DMS153 (cell line): Measurements from ENCODE around the gene CDC42EP3.

Experiments used
- DNase-seq: peaks from one replicate; lab custom pipeline; 2025; lab: John Stamatoyannopoulos, UW

The CDC42EP3 gene, protein sequence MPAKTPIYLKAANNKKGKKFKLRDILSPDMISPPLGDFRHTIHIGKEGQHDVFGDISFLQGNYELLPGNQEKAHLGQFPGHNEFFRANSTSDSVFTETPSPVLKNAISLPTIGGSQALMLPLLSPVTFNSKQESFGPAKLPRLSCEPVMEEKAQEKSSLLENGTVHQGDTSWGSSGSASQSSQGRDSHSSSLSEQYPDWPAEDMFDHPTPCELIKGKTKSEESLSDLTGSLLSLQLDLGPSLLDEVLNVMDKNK

DNA sequence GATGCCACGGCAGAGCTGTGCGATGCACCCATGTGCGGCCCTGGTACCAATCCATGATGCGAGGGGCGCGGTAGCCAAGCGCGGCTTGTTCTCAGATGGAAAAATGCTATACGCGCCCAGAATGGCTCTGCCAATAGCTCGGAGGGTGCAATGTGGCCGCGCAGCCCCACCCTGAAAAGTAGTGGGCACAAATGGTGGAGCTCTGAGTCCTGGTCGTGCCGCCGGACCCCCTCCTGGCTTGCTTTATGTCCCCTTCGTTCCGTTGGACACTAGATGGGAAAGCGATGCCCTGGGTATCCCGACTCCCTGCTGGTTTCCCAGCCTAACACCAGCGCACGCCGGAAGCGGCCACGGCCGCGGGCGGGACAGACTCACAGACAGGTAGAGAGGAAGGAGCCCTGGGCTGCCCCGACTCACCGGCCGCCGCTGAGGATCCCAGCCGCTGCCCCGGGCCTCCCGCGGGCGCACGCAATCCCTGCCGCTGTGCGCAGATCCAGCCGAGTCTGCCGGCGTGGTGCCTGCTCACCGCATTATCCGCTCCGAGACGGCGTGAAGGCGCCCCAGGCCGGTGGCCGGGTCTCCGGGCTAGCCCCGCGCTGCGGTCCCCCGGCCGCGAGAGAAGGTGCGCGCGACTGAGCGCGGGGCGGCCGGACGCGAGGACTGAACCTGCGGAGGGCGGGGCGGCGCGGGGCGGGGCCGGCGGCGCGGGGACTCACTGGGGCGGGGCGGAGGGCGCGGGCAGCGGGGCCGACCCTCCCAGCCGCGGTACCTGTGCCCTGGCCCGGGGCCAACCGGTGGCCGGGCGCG, at the start of gene CDC42EP3:
TSS of gene CDC42EP3 (minus strand) at position 634 of the 807 bp plus-strand sequence. CDS start 25,055 bp downstream, outside the sequence.
- no peak for DNase-seq

DNA sequence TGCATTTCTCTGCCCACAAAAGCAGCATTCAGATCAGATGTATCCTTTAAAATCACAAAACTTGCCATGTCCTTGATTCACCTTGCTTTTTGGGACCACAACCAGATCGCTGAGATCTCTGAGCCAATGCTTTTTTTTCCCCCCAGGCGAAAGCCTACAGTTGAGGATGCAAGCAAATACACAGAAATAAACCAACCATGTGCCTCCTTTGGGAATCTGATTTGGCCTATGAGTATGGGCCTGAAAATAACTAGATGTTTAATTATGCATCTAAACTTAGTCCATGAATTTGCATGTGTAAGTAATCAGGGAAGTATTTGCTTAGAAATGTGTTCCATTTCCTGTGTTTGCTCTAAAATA, 49.7 kb upstream of the CDC42EP3 start:
- no peak for DNase-seq

DNA sequence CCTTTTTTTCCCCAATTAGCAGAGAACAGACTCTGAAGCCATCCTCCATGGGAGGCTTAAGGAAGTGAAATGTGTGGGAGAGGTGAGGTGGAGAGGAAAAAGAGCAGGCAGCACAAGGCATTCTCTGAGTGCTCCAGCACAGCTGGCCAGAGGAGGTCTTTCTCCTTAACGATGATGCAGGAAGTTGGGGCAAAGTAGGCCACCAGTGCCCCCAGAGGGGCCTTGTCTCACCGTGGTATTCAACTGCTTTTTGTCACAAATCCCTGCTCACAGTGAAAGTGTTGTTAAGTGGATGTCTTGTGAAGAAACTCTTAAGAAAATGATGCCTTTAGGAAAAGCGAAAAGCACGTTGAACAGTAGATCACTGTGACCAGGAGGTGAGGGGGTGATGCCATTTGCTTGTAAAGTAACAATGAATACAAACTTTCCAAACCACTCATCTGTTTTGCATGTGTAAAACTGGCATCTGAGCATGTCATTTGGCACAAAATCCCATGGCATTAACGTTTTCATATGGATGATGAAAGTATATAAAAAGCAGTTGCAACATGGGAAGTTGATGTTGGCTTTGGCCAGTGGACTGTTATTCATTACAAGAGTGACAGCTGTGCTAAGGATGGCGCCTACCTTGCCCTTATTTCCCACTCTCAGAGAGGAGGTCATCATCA, 49.2 kb upstream of the CDC42EP3 start:
- no peak for DNase-seq

DNA sequence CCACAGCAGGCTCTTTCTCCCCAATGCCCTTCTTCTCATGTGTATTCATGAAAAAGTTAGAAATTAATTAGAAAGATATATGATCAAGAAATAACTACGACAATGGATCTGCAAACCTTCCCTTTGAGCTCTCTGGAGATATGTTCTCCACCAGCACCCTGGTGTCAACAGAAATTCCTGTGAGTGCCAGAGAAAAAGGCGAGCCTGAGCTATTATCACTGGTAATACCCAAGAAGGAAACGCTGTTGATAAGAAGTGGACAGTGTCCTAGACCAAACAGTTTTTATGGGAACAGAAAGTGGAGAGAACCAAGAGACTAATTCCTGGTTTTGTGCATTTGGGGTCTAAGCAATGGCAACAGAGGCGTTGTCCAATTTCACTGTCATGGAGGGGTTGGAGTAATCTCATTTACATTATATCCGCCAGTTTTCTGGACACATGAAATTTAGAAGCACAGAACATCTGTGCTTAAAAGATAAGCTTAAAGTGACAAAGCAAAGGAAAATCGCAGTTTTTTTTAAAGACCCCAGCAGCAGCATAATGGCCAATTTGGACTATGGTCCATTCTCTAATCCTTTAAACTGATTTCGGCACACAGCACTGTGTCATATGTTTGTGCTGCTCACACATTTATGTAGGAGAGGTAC, 47.2 kb upstream of the CDC42EP3 start:
- DNase-seq = no peak

DNA sequence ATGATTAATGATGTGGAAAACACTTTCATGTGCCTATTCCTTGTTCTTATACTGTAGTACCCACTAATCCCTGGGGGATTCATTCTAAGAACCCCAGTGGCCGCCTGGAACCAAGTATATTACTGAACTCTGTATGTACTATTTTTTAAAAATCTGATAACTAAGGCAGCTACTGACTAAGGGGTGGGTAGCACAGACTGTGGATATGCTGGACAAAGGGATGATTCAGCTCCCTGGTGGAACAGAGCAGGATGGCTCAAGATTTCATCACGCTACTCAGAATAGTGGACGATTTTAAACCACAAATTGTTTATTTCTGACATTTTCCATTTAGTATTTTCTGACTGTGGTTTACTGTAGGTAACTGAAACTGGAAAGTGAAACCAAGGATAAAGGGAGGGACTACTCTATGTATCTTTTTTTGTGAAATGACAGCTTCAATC, 41.8 kb upstream of the CDC42EP3 start:
- DNase-seq = no peak

DNA sequence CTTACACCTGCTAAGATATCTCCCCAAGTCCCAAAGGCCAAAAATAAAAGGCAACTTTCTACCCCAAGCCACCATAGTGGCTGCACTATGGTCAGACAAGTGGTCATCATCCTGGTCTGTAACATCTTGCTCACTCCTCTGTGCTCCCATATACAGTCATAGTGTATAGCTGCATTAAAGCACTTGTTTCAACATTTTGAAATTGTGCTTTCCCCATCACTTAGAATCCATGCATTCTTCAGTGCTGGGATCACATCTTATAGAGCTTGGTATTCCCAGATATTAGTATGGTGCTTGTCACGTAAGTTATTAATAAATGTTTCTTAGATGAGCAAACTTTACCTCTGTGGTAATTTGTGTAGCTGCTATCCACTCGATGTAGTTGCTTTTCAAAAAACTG, 40.4 kb upstream of the CDC42EP3 start:
- DNase-seq = no peak

DNA sequence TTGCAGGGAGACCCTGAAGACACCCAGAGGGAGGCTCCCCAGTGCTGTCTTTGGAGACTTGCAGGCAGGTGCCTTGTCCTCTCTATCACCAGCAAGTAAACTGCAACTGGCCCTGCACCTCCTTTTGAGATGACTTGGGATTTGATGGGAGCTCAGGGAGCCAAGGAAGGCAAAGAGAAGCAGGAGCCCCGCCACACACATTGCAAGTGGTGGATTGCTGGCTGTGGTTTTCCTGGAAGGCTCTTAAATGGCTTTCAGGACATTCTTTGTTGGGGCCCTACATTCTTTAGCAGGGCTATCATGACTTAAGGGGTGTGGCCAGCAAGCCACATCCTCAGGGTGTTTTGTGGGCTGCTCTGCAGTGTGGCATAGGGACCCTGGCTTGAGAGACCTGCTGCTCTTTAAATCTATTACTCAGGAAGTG, 39.9 kb upstream of the CDC42EP3 start:
- no peak for DNase-seq

DNA sequence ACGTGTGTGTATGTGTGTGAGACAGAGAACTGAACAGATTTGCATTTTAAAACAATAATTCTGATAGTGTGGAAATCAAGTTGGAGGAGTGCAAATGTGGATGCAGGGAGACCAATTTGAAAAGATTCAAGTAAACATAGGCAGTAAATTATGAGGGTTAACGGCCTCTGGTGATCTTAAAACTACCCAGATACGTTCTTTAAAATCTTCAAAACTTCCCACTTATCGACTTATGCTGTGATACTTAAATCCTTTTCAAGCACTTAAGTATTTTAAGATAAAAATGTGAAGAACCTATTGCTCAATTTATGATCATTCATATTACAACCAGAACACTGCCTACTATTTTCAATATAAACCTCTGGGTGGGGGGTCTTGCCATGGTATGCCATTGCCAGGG, 37.7 kb upstream of the CDC42EP3 start:
- no peak for DNase-seq

DNA sequence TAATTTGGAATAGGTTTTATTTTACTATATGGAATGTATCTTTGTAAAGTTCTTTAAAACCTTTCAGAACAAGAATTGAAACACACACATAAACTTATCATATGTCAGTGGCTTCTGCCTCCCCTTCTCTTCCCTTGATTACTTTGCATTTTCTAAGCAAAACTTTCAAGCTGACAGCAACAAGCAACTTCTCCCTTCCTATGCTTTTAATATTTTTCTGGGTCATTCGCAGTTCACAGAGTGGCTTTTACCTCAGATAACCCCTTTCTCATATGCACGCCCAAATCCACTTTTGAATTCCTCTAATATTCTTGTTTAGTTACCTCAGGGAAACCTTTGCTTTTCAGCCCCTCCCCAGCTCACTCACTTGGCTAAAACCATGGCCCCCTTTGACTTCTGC, 36.7 kb upstream of the CDC42EP3 start:
- no peak for DNase-seq

DNA sequence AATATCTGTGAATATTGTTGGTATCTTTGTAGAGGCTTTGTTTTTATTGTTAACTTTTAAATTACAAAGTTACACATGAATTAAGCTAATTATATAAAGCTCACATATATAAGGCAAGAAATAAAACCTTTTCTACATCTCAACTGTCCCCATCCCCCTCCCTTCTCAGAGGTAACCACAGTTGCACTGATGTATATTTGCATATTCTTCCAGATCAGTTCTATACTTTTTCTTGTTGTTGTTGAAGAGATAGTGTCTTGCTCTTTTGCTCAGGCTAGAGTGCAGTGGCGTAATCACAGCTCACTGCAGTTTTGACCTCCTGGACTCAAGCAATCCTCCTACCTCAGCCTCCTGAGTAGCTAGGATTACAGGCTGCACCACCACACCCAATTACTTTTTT, 36.0 kb upstream of the CDC42EP3 start:
- no peak for DNase-seq

DNA sequence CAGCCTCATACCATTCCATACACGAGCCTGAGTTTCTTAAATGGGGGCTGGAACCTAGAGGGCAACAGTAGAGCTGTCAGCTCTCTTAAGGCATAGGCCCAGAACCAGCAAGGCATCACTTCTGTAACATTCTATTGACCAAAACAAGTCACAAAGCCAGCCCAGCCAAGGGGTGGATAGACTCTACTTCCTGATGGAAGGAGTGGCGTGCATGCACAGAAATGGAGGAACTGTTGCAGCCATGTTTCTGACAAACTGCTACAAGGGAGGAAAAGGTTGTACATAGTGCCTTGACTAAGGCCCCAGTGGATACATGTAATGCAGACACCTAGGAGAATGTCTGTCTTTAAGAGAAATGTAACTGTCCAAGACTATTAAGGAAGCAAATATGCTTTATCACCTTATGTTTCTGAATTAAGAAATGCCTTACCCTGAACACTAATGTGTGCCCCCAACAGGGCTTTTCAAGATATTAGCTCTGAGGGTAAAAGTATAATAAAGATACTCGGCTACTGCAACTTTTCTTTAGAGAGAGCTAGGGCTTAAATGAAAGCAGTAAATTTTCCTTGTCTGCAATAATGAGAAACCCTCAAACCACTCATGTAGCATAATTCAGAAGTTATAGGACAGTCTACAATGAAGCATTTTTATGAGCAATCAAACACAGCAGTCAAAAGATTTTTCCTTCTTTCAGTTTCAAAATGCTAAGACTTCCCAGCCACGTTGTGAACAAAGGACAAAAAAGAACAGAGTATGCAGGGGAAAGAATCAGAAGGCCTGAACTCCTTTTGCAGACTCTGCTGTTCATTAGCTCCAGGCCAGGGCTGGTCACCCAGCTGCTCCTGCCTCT, 35.1 kb upstream of the CDC42EP3 start:
- DNase-seq = no peak

DNA sequence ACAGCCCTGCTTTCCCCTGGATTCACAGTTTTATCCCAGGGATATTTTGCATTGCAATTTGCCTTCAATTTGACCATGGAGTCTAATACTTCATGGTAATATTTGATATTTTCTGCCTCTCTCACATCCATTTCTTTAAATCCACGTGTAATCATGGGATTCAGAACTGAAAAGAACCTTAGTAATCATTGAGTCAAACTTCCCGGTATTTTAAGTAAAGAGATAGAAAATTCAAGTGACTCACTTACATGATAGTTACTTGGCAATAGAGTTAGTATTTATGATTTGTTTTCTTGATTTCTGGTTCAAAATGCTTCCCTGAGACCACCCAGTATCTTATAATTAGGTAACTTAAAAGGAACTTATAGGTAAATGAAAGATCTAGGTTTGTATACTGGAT, 33.7 kb upstream of the CDC42EP3 start:
- DNase-seq = no peak

DNA sequence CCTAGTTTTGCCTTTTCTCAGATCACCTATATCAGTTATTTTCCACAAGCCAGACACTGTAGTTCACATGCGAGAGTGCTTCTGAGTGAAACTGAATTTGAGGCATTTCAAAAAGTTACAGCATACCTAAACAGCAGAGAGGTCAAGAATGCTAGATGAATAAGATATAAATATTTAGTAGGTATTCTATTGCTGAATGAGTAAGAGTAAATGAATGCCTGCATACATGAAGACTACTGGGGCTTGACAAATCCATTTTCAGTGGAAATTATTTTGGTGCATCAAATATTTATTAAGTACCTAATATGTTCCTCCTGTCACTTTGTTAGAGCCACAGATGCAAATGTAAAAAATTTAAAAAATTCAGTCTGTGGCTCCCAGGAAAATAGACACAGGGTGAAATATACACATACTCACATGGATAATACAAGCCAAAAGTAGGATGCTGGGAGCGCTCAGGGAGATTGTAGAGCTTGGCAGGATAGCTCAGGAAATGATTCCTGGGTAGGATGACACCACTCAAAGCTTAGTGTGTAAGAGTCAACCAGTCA, 27.6 kb upstream of the CDC42EP3 start:
- no peak for DNase-seq

DNA sequence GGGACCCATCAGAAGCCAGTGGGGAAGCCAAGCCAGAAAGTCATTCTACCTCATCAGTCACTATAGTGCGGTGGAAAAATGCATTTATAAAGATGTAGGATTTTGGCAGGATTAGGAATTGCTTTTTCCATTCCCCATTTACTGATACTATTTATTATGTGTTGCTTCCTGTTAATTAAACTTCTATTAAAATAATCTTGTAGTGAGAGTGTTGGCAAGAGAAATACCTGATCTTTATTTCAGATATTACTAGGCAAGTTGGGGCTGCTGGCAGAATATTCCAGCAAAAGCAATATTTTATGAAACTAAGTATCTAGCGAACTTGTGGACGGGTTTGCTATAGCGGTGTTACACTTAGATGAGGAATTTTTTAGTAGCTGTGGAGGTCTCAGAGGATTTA, 23.9 kb upstream of the CDC42EP3 start:
- DNase-seq = no peak

DNA sequence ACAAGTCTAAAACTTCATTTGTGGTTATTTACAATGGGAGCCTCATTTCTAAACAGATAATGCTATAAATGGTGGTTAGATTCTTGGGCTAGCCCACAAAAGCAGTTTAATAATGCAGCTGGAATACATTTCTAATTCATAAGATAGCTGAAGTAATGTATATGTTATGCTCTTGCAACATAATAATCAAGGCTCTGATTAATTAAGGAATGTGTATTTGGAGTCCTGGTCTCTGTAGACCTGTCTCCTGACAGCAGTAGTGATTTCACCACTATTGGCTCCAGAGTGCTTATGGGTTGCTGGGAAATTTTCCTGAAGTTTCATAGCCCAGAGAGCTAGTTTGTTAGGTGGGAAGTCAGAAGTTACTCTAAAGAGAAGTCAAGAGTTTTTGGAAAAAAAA, 21.3 kb upstream of the CDC42EP3 start:
- no peak for DNase-seq

DNA sequence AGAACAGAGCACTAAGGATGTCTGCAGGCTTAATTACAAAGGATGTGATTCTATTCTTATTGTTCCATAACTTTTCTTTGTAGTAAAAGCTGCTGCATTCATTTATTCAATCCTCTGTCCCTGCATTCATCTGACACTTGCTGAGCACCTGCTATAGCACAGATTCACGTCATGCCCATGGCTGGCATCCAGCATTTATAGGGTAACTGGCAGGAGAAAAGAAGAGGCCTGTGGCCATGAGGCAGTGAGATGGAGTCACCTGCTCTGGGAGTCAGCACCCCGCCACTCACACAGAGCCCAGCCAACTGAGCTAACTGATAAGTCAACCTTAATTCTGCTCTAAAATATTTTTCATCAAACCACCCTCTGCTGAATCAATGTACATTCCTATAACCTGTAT, 18.3 kb upstream of the CDC42EP3 start:
- peak; percentile 14 for DNase-seq

DNA sequence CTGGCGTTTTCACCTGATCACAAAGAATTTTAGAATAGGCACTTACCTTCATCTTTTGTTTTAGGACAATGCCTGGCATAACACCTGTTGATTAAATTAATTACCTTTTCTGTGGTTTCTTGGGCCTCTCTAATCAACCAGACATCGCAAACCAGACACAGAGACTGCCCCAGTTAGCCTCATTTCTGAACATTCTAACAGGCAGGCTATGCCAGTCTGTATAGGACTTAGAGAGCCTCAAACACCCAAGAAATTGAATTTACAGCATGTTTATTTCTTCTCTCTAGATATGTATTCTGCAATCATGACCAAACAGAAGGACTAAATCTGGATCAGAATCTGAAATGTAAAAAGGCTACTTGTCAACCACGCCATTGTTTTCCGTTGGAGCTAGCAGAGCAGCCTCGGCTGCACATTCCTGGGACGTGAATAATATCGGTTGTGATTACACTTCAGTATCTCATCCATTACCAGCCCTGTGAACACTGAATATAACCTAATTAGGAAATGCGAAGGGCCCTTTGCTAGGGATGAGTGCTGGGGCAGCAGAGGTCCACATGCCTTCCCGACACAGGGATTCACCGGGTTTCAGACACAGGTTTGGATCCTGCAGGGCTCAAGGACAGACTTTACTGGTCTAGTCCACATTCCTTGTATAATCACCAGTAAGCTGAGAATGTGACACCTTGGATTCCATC, 17.5 kb upstream of the CDC42EP3 start:
- no peak for DNase-seq

DNA sequence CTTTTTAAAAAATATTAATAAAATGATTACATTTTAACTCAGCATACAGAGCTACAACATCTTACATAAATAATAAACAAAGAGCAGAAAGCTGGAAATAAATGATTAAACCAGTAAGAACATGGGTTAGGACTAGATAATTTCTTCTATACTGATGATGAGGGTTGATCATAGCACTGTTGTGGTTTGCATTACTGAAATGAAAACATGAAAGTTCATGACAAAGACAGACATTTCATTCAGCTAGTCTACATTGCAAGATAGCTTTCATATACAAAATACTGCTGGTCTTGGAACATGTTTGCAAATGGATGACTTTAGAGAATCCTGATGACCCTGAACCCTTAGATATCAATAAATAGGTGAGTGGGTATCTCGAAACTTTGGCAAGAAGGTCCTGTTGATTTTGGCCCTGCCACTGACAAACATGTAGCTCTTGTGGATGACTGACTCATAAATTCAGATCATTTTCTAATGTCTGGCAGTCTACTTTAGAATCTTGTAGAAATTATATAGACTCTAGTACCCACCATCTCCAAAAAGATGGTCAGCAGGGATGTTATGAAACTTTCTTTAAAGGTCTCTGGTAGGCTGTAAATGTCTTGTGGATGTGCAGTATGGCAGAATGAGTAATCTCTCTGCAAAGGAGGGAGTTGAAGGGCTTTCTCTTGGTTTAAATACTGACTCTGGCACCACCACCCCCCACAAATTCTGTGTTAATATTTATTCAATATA, 15.5 kb upstream of the CDC42EP3 start:
- no peak for DNase-seq

DNA sequence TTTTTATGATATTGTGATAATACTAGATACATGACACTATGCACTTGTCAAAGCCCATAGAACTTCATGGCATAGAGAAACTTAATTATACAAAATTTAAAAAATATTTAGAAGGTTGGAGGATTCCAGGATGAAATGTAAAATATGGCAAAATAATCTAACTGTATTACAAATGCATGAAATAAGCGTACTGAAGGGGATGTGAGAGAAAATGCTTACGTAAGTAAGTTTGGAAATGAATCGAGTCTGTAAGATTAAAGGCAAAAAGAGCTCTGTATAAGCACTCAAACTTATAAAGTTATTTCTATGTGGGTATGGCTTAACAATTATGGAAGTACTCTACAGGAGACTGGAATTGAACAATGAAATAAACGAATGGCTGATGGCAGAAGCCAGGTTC, 13.4 kb upstream of the CDC42EP3 start:
- DNase-seq = no peak
